ENCODE data around the gene SELPLG. TPM values are rescaled to one million over a fixed set of nuclear protein-coding genes. Genes with fewer than 3 reads are reported as not detected.

The SELPLG gene
- total and polyA plus RNA-seq, 2 donors (not counting 1 experiment from before 2014, with no cell fraction given): 6.1 to 8.0 TPM

- H3K27ac Mint-ChIP-seq: no peak overlapping the region
- H3K4me3 Mint-ChIP-seq: no peak overlapping the region
- Histone ChIP-seq H4K20me1 (ENCODE audit: control insufficient read depth, insufficient read depth, low read length, poor library complexity, severe bottlenecking) (no peaks in the 10 kb centered on the region), H3K27ac (ENCODE audit: low read length in 2 of 2) (no peak overlapping the region), H2AFZ (ENCODE audit: insufficient read depth, low read depth, low read length, poor library complexity, severe bottlenecking) (no peak overlapping the region), H3K4me2 (replicated peaks; ENCODE audit: low read depth, low read length, poor library complexity, severe bottlenecking) (no peak overlapping the region), H3K36me3 (replicated peaks in 1 of 2; ENCODE audit: control extremely low read depth in 1 of 2, control insufficient read depth in 1 of 2, extremely low read depth in 1 of 2, insufficient read depth in 2 of 2, low read length in 1 of 2) (no peaks in the 10 kb centered on the region), H3K9me3 (ENCODE audit: control extremely low read depth in 1 of 3, control insufficient read depth in 2 of 3, insufficient read depth in 1 of 3, low read length in 2 of 3) (no peaks in the 10 kb centered on the region), H3K4me1 (ENCODE audit: control insufficient read depth in 2 of 2, insufficient read depth in 2 of 2, low read length in 2 of 2) (no peaks in the 10 kb centered on the region), H3K27me3 (replicated peaks in 1 of 4; ENCODE audit: control extremely low read depth in 1 of 4, control insufficient read depth in 3 of 4, insufficient read depth in 4 of 4, low read length in 3 of 4) (no peaks in the 10 kb centered on the region), H3K79me2 (ENCODE audit: control insufficient read depth, insufficient read depth, low read length) (no peaks in the 10 kb centered on the region), H3K4me3 (ENCODE audit: control extremely low read depth in 1 of 5, extremely low read depth in 1 of 5, insufficient read depth in 1 of 5, low read depth in 2 of 5, low read length in 4 of 5) (no peak overlapping the region), H3K9ac (ENCODE audit: low read length) (no peak overlapping the region)
- TF ChIP-seq EZH2 (IDR thresholded peaks at IDR 0.05; ENCODE audit: borderline replicate concordance, insufficient read depth, low read depth, low read length, poor library complexity, severe bottlenecking) (no peak), CTCF (IDR thresholded peaks at IDR 0.05) (no peak)
- WGBS (ENCODE audit: insufficient coverage): 94% methylated on average over 7 of the region's 7 CpGs
- ChIA-PET CTCF (interaction anchor here (0.6 to 1.8 kb wide), 2 partner anchors 23 to 355 kb away, joined by 4 to 6 read pairs; no protein-coding TSS in a partner anchor), POLR2A (no interaction called here)
- ATAC-seq (ENCODE audit: low read depth): no peak
- H3K9me3 Mint-ChIP-seq (ENCODE audit: insufficient read depth): no peaks in the 10 kb centered on the region
- DNase-seq: no peak
- H3K27me3 Mint-ChIP-seq: no peaks in the 10 kb centered on the region
- H3K4me1 Mint-ChIP-seq: no peaks in the 10 kb centered on the region
- intact Hi-C loops (cut with micrococcal nuclease): no loop called here
These were observed 38.6 kb downstream of the SELPLG start for GRCh38 chr12:108594960-108595710.

GRCh38 chr12:108594323-108594903, 39.3 kb downstream of the SELPLG start:
- Histone ChIP-seq H3K4me1 (ENCODE audit: control insufficient read depth in 2 of 2, insufficient read depth in 2 of 2, low read length in 2 of 2) (no peaks in the 10 kb centered on the region), H3K9me3 (ENCODE audit: control extremely low read depth in 1 of 3, control insufficient read depth in 2 of 3, insufficient read depth in 1 of 3, low read length in 2 of 3) (no peaks in the 10 kb centered on the region), H3K4me3 (ENCODE audit: control extremely low read depth in 1 of 5, extremely low read depth in 1 of 5, insufficient read depth in 1 of 5, low read depth in 2 of 5, low read length in 4 of 5) (no peak overlapping the region), H3K79me2 (ENCODE audit: control insufficient read depth, insufficient read depth, low read length) (no peaks in the 10 kb centered on the region), H4K20me1 (ENCODE audit: control insufficient read depth, insufficient read depth, low read length, poor library complexity, severe bottlenecking) (no peaks in the 10 kb centered on the region), H2AFZ (ENCODE audit: insufficient read depth, low read depth, low read length, poor library complexity, severe bottlenecking) (no peak overlapping the region), H3K36me3 (replicated peaks in 1 of 2; ENCODE audit: control extremely low read depth in 1 of 2, control insufficient read depth in 1 of 2, extremely low read depth in 1 of 2, insufficient read depth in 2 of 2, low read length in 1 of 2) (no peaks in the 10 kb centered on the region), H3K4me2 (replicated peaks; ENCODE audit: low read depth, low read length, poor library complexity, severe bottlenecking) (no peak overlapping the region), H3K9ac (ENCODE audit: low read length) (no peak overlapping the region), H3K27ac (ENCODE audit: low read length in 2 of 2) (no peak overlapping the region), H3K27me3 (replicated peaks in 1 of 4; ENCODE audit: control extremely low read depth in 1 of 4, control insufficient read depth in 3 of 4, insufficient read depth in 4 of 4, low read length in 3 of 4) (no peaks in the 10 kb centered on the region)
- CTCF ChIA-PET: interaction anchor here (0.7 to 1.8 kb wide), 2 partner anchors 23 to 369 kb away, joined by 3 to 6 read pairs; no protein-coding TSS in a partner anchor
- no peak overlapping the region for H3K4me3 Mint-ChIP-seq
- ATAC-seq (ENCODE audit: low read depth): no peak
- H3K4me1 Mint-ChIP-seq: no peaks in the 10 kb centered on the region
- intact Hi-C loops (cut with micrococcal nuclease): no loop called here
- no peak overlapping the region for H3K27ac Mint-ChIP-seq
- H3K27me3 Mint-ChIP-seq: no peaks in the 10 kb centered on the region
- POLR2A ChIA-PET: no interaction called here
- WGBS (ENCODE audit: insufficient coverage): 100% methylated on average over 6 of the region's 10 CpGs
- no peaks in the 10 kb centered on the region for H3K9me3 Mint-ChIP-seq (ENCODE audit: insufficient read depth)
- TF ChIP-seq CTCF (IDR thresholded peaks at IDR 0.05): no peak
- TF ChIP-seq EZH2 (IDR thresholded peaks at IDR 0.05; ENCODE audit: borderline replicate concordance, insufficient read depth, low read depth, low read length, poor library complexity, severe bottlenecking): no peak
- no peak for DNase-seq
